Measurements from ENCODE around the gene RSPH4A. TPM values are rescaled to one million over a fixed set of nuclear protein-coding genes. Genes with fewer than 3 reads are reported as not detected.
A peak's percentile ranks its signal among the peaks of the same experiment; 100 is the strongest.

The RSPH4A gene
- under 1 TPM in 2 of 4 donors, not detected in 2; 0.09 to 0.19 TPM for total RNA-seq

DNA sequence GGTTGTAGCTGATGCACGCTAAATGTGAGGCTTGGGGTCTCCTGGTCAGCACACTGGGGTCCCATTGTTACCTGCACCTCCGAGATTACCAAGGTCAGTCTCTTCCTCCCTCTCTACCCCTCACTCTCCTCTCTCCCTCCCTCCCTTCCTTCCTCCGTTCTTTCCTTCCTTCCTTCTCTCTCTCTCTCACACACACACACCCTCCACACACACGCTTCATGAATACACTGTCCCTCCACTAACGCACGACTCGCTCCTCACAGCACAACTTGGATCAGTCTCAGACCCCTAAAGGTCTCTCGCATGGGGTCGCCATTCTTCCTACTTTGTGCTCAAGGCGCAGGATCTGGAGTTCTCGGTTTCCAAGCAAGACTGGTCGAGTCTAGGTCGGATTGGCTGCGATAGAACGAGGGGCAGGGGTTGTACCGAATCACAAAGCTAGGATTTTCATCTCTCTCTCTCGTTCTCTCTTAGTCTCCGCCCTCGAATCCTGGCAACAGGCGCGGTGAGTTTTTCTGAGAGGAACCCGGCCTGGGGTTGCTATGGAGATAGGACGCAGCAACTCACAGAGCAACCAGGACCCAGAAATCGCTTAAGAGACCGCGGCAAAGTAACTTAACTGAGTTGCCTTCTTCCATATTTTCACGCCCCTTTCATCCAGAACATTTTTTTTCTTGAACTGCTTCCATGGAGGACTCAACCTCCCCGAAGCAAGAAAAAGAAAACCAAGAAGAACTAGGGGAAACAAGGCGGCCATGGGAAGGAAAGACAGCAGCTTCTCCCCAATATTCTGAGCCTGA is at the start of gene RSPH4A:
RSPH4A (plus strand) TSS at position 543 of the 800 bp plus-strand sequence; CDS start at position 688, 145 bp downstream.
- peak; percentile 48 for DNase-seq
- TF ChIP-seq, protein P1, sequence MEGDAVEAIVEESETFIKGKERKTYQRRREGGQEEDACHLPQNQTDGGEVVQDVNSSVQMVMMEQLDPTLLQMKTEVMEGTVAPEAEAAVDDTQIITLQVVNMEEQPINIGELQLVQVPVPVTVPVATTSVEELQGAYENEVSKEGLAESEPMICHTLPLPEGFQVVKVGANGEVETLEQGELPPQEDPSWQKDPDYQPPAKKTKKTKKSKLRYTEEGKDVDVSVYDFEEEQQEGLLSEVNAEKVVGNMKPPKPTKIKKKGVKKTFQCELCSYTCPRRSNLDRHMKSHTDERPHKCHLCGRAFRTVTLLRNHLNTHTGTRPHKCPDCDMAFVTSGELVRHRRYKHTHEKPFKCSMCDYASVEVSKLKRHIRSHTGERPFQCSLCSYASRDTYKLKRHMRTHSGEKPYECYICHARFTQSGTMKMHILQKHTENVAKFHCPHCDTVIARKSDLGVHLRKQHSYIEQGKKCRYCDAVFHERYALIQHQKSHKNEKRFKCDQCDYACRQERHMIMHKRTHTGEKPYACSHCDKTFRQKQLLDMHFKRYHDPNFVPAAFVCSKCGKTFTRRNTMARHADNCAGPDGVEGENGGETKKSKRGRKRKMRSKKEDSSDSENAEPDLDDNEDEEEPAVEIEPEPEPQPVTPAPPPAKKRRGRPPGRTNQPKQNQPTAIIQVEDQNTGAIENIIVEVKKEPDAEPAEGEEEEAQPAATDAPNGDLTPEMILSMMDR (IDR thresholded peaks at IDR 0.05): peak in 1 of 6 experiments; percentile 26
- no peak for TF ChIP-seq POLR2A (IDR thresholded peaks at IDR 0.05)
- H3K27me3 ChIP-seq: no peaks in the 10 kb centered on the region
- 1% methylated on average over 27 to 29 of the region's 29 CpGs for WGBS, 2 donors
- H3K27ac ChIP-seq: peak within 1 kb of the TSS in 1 of 4 donors; percentile 46
- H3K4me1 ChIP-seq: peaks cover 7 to 24% (median 9%) of the 10 kb centered on the region in 3 donors
- H3K36me3 ChIP-seq: no peaks in the 10 kb centered on the region
- peak within 1 kb of the TSS; percentile 31 to 73 (median 50) for H3K4me3 ChIP-seq
- H3K9me3 ChIP-seq: no peaks in the 10 kb centered on the region
- intact Hi-C loops (cut with DNase I): no loop called here

DNA sequence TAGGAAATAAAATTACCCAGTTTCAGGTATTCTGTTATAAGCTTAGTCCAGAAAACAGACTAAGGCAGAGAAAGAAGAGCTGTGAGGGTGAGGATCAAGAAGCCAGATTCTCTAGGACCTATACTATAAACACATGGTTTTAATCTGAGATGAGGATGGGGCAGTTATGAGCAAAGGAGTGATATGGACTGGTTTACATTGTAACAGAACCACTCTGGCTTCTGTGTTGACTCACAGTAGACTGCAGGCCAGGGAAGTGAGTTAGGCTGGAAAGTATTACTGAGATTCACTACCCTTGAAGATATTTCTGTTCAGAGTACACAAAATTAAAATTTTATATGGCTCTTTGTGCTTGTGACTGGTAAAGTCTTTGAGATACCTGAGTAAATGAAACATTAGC is 48.2 kb upstream of the RSPH4A start:
- Histone ChIP-seq H3K36me3 (no peaks in the 10 kb centered on the region), H3K9me3 (no peaks in the 10 kb centered on the region), H3K4me3 (no peak overlapping the region), H3K27me3 (no peaks in the 10 kb centered on the region), H3K27ac (no peak overlapping the region), H3K4me1 (peaks cover 15 to 43% (median 16%) of the 10 kb centered on the region in 3 donors)
- TF ChIP-seq, protein P1 (IDR thresholded peaks at IDR 0.05): no peak
- no peak for TF ChIP-seq POLR2A (IDR thresholded peaks at IDR 0.05)
- intact Hi-C loops (cut with DNase I): no loop called here
- DNase-seq: no peak

DNA sequence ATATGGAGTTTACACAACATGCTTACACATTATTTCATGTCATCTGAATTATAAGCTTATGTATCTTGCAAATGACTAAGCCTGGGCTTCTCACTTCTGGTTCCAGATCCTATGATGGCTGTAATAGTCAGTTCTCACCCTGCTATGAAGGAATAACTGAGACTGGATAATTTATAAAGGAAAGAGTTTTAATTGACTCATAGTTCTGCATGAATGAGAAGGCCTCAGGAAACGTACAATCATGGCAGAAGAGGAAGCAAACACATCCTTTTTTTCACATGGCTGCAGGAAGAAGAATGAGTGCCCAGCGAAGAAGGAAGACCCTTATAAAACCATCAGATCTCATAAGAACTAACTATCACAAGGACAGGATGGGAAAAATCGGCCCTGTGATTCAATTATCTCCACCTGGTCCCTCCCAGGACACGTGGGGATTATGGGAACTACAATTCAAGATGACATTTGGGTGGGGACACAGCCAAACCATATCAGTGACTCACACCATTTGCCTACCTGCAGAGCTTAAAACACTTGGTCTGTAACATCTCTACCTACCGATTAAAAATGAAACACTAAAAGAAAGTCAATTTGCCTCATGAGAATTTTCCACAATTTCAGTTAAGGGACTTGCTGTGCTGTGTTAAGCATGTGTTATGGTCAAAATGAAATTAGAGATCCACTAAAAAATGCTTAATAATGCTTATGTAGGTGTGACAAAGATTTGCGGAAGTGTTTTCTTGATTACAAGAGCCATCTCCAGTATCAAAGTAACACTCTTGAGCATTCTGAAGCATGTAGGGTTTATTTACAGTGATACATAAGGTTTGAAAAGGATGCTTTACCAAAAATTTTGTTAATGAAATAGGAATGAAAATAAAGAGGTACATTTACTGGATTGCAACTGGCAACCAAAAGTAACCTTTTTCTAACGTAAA is 47.2 kb upstream of the RSPH4A start:
- TF ChIP-seq, protein P1 (IDR thresholded peaks at IDR 0.05): no peak
- no peak for TF ChIP-seq POLR2A (IDR thresholded peaks at IDR 0.05)
- no peaks in the 10 kb centered on the region for H3K9me3 ChIP-seq

DNA sequence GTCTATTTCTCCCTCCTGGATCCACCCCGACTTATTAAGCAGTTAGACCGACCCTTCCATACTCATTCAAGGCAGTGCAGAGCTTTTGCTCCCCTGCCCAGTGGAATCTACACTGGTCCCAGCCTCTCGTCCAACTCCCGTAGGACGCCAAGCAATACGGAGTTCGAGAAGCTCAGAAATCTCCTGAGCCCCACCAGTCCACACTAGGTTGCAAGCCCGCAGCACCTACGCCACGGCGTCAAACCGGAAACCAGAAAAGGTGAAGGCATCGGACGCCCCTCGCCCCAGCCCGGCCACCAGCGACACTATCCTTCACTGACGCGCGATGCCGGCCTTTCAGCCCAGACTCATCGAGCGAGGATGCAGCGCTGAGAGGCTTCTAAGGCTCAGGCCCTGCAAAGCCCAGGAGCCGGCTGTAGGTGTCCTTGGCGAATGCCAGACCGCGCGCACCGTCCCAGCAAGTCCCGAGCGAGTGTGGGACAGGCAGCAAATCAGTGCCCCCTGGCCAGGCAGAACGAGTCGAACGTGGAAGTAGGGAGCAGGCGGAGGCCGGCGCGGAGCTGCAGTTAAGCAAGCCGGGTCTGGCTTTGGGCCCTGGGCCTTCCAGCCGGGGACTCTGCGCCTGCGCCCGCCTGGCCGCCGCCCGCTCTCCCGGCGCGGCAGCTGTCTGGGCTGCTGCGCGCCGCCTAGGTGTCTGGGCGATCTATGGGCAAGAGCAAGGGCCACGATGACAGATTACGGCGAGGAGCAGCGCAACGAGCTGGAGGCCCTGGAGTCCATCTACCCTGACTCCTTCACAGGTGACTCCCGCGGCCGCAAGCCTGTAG is 45.2 kb upstream of the RSPH4A start, which contains the start of gene RWDD1:
RWDD1 (plus strand) TSS at position 649 of the 827 bp plus-strand sequence; CDS start at position 728, 79 bp downstream.
- WGBS, 2 donors: 0% methylated on average over 8 to 34 of the region's 62 CpGs
- TF ChIP-seq POLR2A (IDR thresholded peaks at IDR 0.05): peak in 3 of 4 donors; percentile 26 to 75 (median 72)
- TF ChIP-seq, protein P1 (IDR thresholded peaks at IDR 0.05): peak in 3 of 6 experiments; percentile 22 to 36 (median 29)
- DNase-seq: peak; percentile 96
- peaks cover 0 to 18% (median 0%) of the 10 kb centered on the region in 3 donors for H3K36me3 ChIP-seq
- peaks cover 17 to 47% (median 19%) of the 10 kb centered on the region in 3 donors for H3K4me1 ChIP-seq
- no peaks in the 10 kb centered on the region for H3K9me3 ChIP-seq
- H3K27me3 ChIP-seq: no peaks in the 10 kb centered on the region
- intact Hi-C loops (cut with DNase I): no loop called here
- peak within 1 kb of the TSS; percentile 76 to 96 (median 84) for H3K4me3 ChIP-seq
- peak within 1 kb of the TSS; percentile 87 to 96 (median 94) for H3K27ac ChIP-seq

More for the DNA sequence above, 47.2 kb upstream of the RSPH4A start:
- 53% methylated on average over 7 of the region's 7 CpGs for WGBS, 2 donors
- H3K4me3 ChIP-seq: no peak overlapping the region
- H3K27me3 ChIP-seq: no peaks in the 10 kb centered on the region
- peaks cover 17 to 53% (median 19%) of the 10 kb centered on the region in 3 donors for H3K4me1 ChIP-seq
- no peak for DNase-seq
- no peaks in the 10 kb centered on the region for H3K36me3 ChIP-seq
- intact Hi-C loops (cut with DNase I): no loop called here
- H3K27ac ChIP-seq: no peak overlapping the region
